A549 (cell line): ENCODE measurements around the gene VPS54.

ENCODE experiments used
- CTCF ChIP-seq: fragments of >200 bp; sonication (Bioruptor Twin); formaldehyde crosslinking; IDR thresholded peaks from 3 replicates; pipeline ENCODE4 v1.5.1; 2016
- HMGXB4 ChIP-seq: fragments of 250-450 bp; sonication (Bioruptor Pico); IDR thresholded peaks from 2 replicates; pipeline ENCODE4 v1.5.0; 2021; ENCODE audit warnings: mild to moderate bottlenecking, moderate library complexity, borderline replicate concordance
- POLR2A ChIP-seq: IDR thresholded peaks from 2 replicates; pipeline ENCODE4 v1.6.1; 2012; ENCODE audit warnings: mild to moderate bottlenecking, low read length
- RFX5 ChIP-seq: fragments of 450-650 bp; IDR thresholded peaks from 2 replicates; pipeline ENCODE4 v1.7.1; 2014; ENCODE audit warnings: antibody characterized with exemption, mild to moderate bottlenecking, moderate library complexity
- SMC3 ChIP-seq: fragments of >200 bp; sonication (Bioruptor Twin); formaldehyde crosslinking; IDR thresholded peaks from 3 replicates; pipeline ENCODE4 v1.6.1; 2018; ENCODE audit warnings: inconsistent platforms
- ZNF302 ChIP-seq: fragments of 250-450 bp; sonication (Bioruptor Pico); IDR thresholded peaks from 2 replicates; pipeline ENCODE4 v1.9.0; 2021; ENCODE audit warnings: inconsistent platforms, mild to moderate bottlenecking, moderate library complexity

GRCh38 chr2:64017811-64018700, 1.2 kb downstream of the VPS54 start:
- no peak for TF ChIP-seq SMC3
- TF ChIP-seq CTCF, result no peak
- no peak for TF ChIP-seq RFX5
- no peak for TF ChIP-seq HMGXB4
- no peak for TF ChIP-seq ZNF302 (CRISPR knock-in tag)
- no peak for TF ChIP-seq POLR2A
